Activated CD8-positive, alpha-beta T cell treated with anti-CD3 and anti-CD28 coated beads for 36 hours (primary cell): ENCODE measurements around the gene PLXNB2. TPM values are rescaled to one million over a fixed set of nuclear protein-coding genes. Genes with fewer than 3 reads are reported as not detected.

Experiments
- ATAC-seq: fragments of 200-7000 bp; cut with Tn5 transposase; one replicate; pipeline ENCODE4 v1.10.0; 2021; ENCODE audit warnings: mild to moderate bottlenecking, moderate library complexity
- CTCF ChIA-PET: fragments of 350-600 bp; sonication (Branson Sonifier 250); formaldehyde crosslinking; loops from one replicate; lab custom pipeline; 2021; ENCODE audit warnings: antibody characterized with exemption; lab: Charles Lee
- POLR2A ChIA-PET: fragments of 350-600 bp; sonication (Branson Sonifier 250); formaldehyde crosslinking; loops from one replicate; lab custom pipeline; 2021; ENCODE audit warnings: antibody characterized with exemption; lab: Charles Lee
- DNase-seq: peaks from one replicate; pipeline ENCODE4 v3.0.0-alpha.2; 2020
- H3K27ac Mint-ChIP-seq: one replicate; pipeline ENCODE4 v1.8.0; 2021; ENCODE audit warnings: mild to moderate bottlenecking, mixed read lengths
- H3K27me3 Mint-ChIP-seq: one replicate; pipeline ENCODE4 v1.8.0; 2021; ENCODE audit warnings: mixed read lengths
- H3K36me3 Mint-ChIP-seq: one replicate; pipeline ENCODE4 v1.8.0; 2021; ENCODE audit warnings: low read depth, mixed read lengths
- H3K4me1 Mint-ChIP-seq: one replicate; pipeline ENCODE4 v1.8.0; 2021; ENCODE audit warnings: low read depth, mixed read lengths
- H3K4me3 Mint-ChIP-seq: one replicate; pipeline ENCODE4 v1.8.0; 2021; ENCODE audit warnings: mild to moderate bottlenecking, moderate library complexity, mixed read lengths
- H3K9me3 Mint-ChIP-seq: one replicate; pipeline ENCODE4 v1.8.0; 2021; ENCODE audit warnings: mixed read lengths
- CTCF ChIP-seq: fragments of 200-600 bp; IDR thresholded peaks from one replicate; pipeline ENCODE4 v1.8.0; 2022; ENCODE audit warnings: antibody characterized with exemption, mild to moderate bottlenecking
- intact Hi-C: fragments of 100-400 bp; cut with micrococcal nuclease; formaldehyde crosslinking; loops from one replicate; pipeline ENCODE4 v1.10.0; 2022
- total RNA-seq, 2 experiments: library from RNA; stranded (reverse); gene quantifications; one replicate each; pipeline ENCODE4 v1.2.3, GENCODE V29; 2021

Gene PLXNB2
- total RNA-seq, 2 experiments from 2014 or later, result 22.1 to 26.4 TPM

- no peaks in the 10 kb centered on the region for H3K9me3 Mint-ChIP-seq
- peaks cover 21% of the 10 kb centered on the region for H3K4me1 Mint-ChIP-seq
- H3K27ac Mint-ChIP-seq, result no peak overlapping the region
- H3K36me3 Mint-ChIP-seq, result peaks cover 22% of the 10 kb centered on the region
- intact Hi-C loops, result no loop called here
- TF ChIP-seq CTCF, result no peak
- ATAC-seq (no peak), DNase-seq (no peak)
- ChIA-PET POLR2A (no interaction called here), CTCF (interaction anchor here (1.4 kb wide), 1 partner anchor 8 kb away, joined by 3 read pairs; no protein-coding TSS in a partner anchor)
- no peaks in the 10 kb centered on the region for H3K27me3 Mint-ChIP-seq
- no peak overlapping the region for H3K4me3 Mint-ChIP-seq
These were observed 74.2 kb downstream of the PLXNB2 start for GRCh38 chr22:50233223-50233622.

GRCh38 chr22:50232481-50233151 lies 74.8 kb downstream of the PLXNB2 start:
- TF ChIP-seq CTCF, result no peak
- Mint-ChIP-seq H3K27me3 (no peaks in the 10 kb centered on the region), H3K4me3 (no peak overlapping the region), H3K9me3 (no peaks in the 10 kb centered on the region), H3K36me3 (peaks cover 20% of the 10 kb centered on the region), H3K27ac (no peak overlapping the region), H3K4me1 (peaks cover 21% of the 10 kb centered on the region)
- ATAC-seq (no peak), DNase-seq (no peak)
- ChIA-PET POLR2A (no interaction called here), CTCF (interaction anchor here (1.4 kb wide), 1 partner anchor 8 kb away, joined by 3 read pairs; no protein-coding TSS in a partner anchor)
- intact Hi-C loops, result no loop called here

- no peak overlapping the region for H3K27ac Mint-ChIP-seq
- no peak for DNase-seq
- POLR2A ChIA-PET, result interaction anchor here (0.9 kb wide), 1 partner anchor 37 kb away, joined by 4 read pairs; no protein-coding TSS in a partner anchor
These were observed 78.1 kb downstream of the PLXNB2 start for GRCh38 chr22:50229370-50229769.

GRCh38 chr22:50228366-50228765 lies 79.1 kb downstream of the PLXNB2 start:
- H3K27me3 Mint-ChIP-seq, result no peaks in the 10 kb centered on the region
- ATAC-seq, result no peak
- no peaks in the 10 kb centered on the region for H3K9me3 Mint-ChIP-seq
- intact Hi-C loops, result no loop called here
- H3K27ac Mint-ChIP-seq, result no peak overlapping the region
- no peak for TF ChIP-seq CTCF
- H3K4me1 Mint-ChIP-seq, result no peaks in the 10 kb centered on the region
- CTCF ChIA-PET, result interaction anchor here (0.7 to 2.1 kb wide), 3 partner anchors 9 to 79 kb away, joined by 3 to 4 read pairs (median 3); partner anchors contain the start of gene TUBGCP6
- no peak for DNase-seq
- POLR2A ChIA-PET, result no interaction called here
- H3K36me3 Mint-ChIP-seq, result peaks cover 19% of the 10 kb centered on the region
- H3K4me3 Mint-ChIP-seq, result no peak overlapping the region

More at GRCh38 chr22:50229370-50229769, 78.1 kb downstream of the PLXNB2 start:
- intact Hi-C loops, result no loop called here
- peaks cover 20% of the 10 kb centered on the region for H3K36me3 Mint-ChIP-seq
- H3K9me3 Mint-ChIP-seq, result no peaks in the 10 kb centered on the region
- no peak for ATAC-seq
- no peaks in the 10 kb centered on the region for H3K4me1 Mint-ChIP-seq
- H3K4me3 Mint-ChIP-seq, result no peak overlapping the region
- no peak for TF ChIP-seq CTCF
- no peaks in the 10 kb centered on the region for H3K27me3 Mint-ChIP-seq
- CTCF ChIA-PET, result interaction anchor here (1.8 kb wide), 1 partner anchor 12 kb away, joined by 8 read pairs; no protein-coding TSS in a partner anchor

GRCh38 chr22:50227579-50228215 lies 79.7 kb downstream of the PLXNB2 start:
- Mint-ChIP-seq H3K36me3 (peaks cover 22% of the 10 kb centered on the region), H3K4me1 (no peaks in the 10 kb centered on the region), H3K9me3 (no peaks in the 10 kb centered on the region), H3K27me3 (no peaks in the 10 kb centered on the region), H3K4me3 (no peak overlapping the region), H3K27ac (no peak overlapping the region)
- no peak for TF ChIP-seq CTCF
- intact Hi-C loops, result no loop called here
- no peak for DNase-seq
- ATAC-seq, result no peak
- ChIA-PET POLR2A (no interaction called here), CTCF (interaction anchor here (1.1 to 2.1 kb wide), 2 partner anchors 10 to 17 kb away, joined by 3 to 4 read pairs; partner anchors contain the start of gene TUBGCP6)
